HAP-1 (cell line): ENCODE measurements around the gene EXD1.
"Not testable (repeated sequence)": the region's sequence is repeated elsewhere in the genome, so short reads cannot be mapped to it uniquely, and the experiment has no call there.

Experiments used
- DNase-seq, 2 experiments: peaks; one replicate each; pipeline ENCODE4 v3.0.0-alpha.2; 2016 to 2020; ENCODE audit warnings: low spot score in 2 of 2
- H3K27me3 ChIP-seq: fragments of 250-450 bp; sonication (Bioruptor Pico); 2 replicates; pipeline ENCODE4 v1.5.1; 2020; ENCODE audit warnings: low read depth, mild to moderate bottlenecking, moderate library complexity
- H3K36me3 ChIP-seq: fragments of 250-450 bp; sonication (Bioruptor Pico); replicated peaks from 2 replicates; pipeline ENCODE4 v1.5.1; 2020; ENCODE audit warnings: mild to moderate bottlenecking
- H3K4me1 ChIP-seq: fragments of 250-450 bp; sonication (Bioruptor Pico); 2 replicates; pipeline ENCODE4 v1.5.1; 2020; ENCODE audit warnings: mild to moderate bottlenecking
- H3K4me3 ChIP-seq: fragments of 250-450 bp; sonication (Bioruptor Pico); 2 replicates; pipeline ENCODE4 v1.5.1; 2020; ENCODE audit warnings: mild to moderate bottlenecking, moderate library complexity
- H3K9me3 ChIP-seq: fragments of 250-450 bp; sonication (Bioruptor Pico); 2 replicates; pipeline ENCODE4 v1.5.1; 2020; ENCODE audit warnings: mild to moderate bottlenecking, moderate library complexity
- in situ Hi-C: fragments of 300-500 bp; cut with MboI; formaldehyde crosslinking; loops from 3 replicates; pipeline ENCODE4 v1.14.3; 2020; ENCODE audit warnings: low sequenced_read_pairs, inconsistent platforms, mixed read lengths

The EXD1 gene

GRCh38 chr15:41151451-41152005 is 79.0 kb downstream of the EXD1 start:
- DNase-seq: no peak
- H3K4me1 ChIP-seq: no peaks in the 10 kb centered on the region
- H3K4me3 ChIP-seq: no peak overlapping the region
- H3K27me3 ChIP-seq: no peaks in the 10 kb centered on the region
- H3K9me3 ChIP-seq: no peaks in the 10 kb centered on the region
- in situ Hi-C loops: no loop called here
- no peaks in the 10 kb centered on the region for H3K36me3 ChIP-seq

DNA sequence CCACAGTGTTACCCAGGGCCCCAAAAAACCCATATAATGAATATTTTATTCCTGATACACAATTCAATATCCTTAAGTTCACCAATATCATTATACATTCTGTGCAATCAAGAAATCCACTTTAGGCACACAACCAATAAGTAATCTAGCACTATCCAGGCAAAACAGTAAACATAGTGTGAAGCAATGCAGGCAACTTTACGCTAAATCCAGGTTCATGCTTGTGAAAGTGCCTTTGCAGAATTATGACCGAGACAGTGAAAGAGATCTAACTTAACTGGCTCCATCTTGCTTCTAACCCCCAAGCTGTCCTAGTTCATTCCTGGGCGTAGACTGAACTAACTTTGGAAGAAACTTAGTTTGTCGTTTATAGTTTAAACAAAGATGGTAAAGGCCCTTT is 80.3 kb downstream of the EXD1 start:
- H3K27me3 ChIP-seq: no peaks in the 10 kb centered on the region
- H3K4me1 ChIP-seq: no peaks in the 10 kb centered on the region
- in situ Hi-C loops: no loop called here

GRCh38 chr15:41148065-41148464 is 82.5 kb downstream of the EXD1 start:
- no peaks in the 10 kb centered on the region for H3K36me3 ChIP-seq
- no peak for DNase-seq
- no peak overlapping the region for H3K4me3 ChIP-seq
- in situ Hi-C loops: no loop called here
- H3K4me1 ChIP-seq: no peaks in the 10 kb centered on the region
- no peaks in the 10 kb centered on the region for H3K27me3 ChIP-seq
- no peaks in the 10 kb centered on the region for H3K9me3 ChIP-seq

More for the DNA sequence above, 80.3 kb downstream of the EXD1 start:
- DNase-seq: no peak
- H3K9me3 ChIP-seq: no peaks in the 10 kb centered on the region
- no peaks in the 10 kb centered on the region for H3K36me3 ChIP-seq
- no peak overlapping the region for H3K4me3 ChIP-seq

DNA sequence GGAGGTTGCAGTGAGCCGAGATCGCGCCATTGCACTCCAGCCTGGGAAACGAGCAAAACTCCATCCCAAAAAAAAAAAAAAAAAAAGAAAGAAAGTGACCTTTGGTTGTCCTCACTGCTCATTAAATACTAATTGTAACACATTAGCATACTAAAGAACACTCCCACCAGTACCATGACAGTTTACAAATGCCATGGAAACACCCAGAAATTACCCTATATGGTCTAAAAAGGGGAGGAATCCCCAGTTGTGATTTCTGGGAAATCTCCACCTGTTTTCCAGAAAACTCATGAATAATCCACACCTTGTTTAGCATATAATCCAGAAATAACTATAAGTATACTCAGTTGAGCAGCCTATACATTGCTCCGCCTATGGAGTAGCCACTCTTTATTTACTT is 90.9 kb downstream of the EXD1 start:
- Histone ChIP-seq H3K36me3 (no peaks in the 10 kb centered on the region), H3K4me3 (no peak overlapping the region), H3K27me3 (no peaks in the 10 kb centered on the region), H3K9me3 (peaks cover 2% of the 10 kb centered on the region; the same call in 1 of the 2 replicates), H3K4me1 (no peaks in the 10 kb centered on the region)
- no peak for DNase-seq
- in situ Hi-C loops: no loop called here

GRCh38 chr15:41139112-41139511 is 91.4 kb downstream of the EXD1 start:
- H3K9me3 ChIP-seq, in situ Hi-C loops, H3K27me3 ChIP-seq, H3K4me3 ChIP-seq, DNase-seq, H3K4me1 ChIP-seq, H3K36me3 ChIP-seq: not testable (repeated sequence)

DNA sequence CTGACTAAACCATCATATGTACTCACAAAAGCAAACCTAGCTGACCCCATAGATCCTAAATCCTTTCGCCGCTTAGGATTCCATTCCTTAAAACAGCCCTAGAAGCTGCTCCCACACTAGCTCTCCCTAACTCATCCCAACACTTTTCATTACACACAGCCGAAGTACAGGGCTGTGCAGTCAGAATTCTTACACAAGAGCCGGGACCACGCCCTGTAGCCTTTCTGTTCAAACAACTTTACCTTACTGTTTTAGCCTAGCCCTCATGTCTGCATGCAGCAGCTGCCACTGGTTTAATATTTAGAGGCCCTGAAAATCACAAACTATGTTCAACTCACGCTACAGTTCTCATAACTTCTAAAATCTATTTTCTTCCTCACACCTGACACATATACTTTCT is 95.0 kb downstream of the EXD1 start:
- H3K27me3 ChIP-seq, DNase-seq, H3K4me1 ChIP-seq, H3K36me3 ChIP-seq, in situ Hi-C loops, H3K9me3 ChIP-seq, H3K4me3 ChIP-seq: not testable (repeated sequence)

DNA sequence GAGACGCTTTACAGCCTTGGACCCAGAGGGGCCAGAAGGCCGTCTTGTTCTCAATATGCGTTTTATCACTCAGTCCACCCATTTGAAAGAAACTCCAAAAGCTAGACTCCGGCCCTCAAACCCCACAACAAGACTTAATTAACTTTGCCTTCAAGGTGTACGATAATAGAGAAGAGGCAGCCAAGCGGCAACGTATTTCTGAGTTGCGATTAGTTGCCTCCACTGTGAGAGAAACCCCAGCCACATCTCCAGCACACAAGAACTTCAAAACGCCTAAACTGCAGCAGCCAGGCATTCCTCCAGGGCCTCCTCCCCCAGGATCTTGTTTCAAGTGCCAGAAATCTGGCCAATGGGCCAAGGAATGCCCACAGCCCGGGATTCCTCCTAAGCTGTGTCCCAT is 97.1 kb downstream of the EXD1 start:
- DNase-seq: no peak
- Histone ChIP-seq H3K4me1 (no peaks in the 10 kb centered on the region), H3K4me3 (no peak overlapping the region), H3K27me3 (no peaks in the 10 kb centered on the region), H3K9me3 (no peaks in the 10 kb centered on the region), H3K36me3 (no peaks in the 10 kb centered on the region)
- in situ Hi-C loops: no loop called here
